HG03378 (cell line): ENCODE measurements around the gene HCN4.
"Not testable (repeated sequence)": the region's sequence is repeated elsewhere in the genome, so short reads cannot be mapped to it uniquely, and the experiment has no call there.

Experiments used
- ATAC-seq: cut with Tn5 transposase; IDR thresholded peaks from one replicate; pipeline ENCODE4 v1.9.1; 2021; ENCODE audit warnings: mild to moderate bottlenecking, moderate library complexity; ENCODE audit not compliant: unreplicated experiment

Gene HCN4

GRCh38 chr15:73368301-73369136 is at the start of gene HCN4:
TSS of gene HCN4 (minus strand) at chr15:73368958. CDS start at chr15:73368270, 688 bp downstream.
- no peak for ATAC-seq

DNA sequence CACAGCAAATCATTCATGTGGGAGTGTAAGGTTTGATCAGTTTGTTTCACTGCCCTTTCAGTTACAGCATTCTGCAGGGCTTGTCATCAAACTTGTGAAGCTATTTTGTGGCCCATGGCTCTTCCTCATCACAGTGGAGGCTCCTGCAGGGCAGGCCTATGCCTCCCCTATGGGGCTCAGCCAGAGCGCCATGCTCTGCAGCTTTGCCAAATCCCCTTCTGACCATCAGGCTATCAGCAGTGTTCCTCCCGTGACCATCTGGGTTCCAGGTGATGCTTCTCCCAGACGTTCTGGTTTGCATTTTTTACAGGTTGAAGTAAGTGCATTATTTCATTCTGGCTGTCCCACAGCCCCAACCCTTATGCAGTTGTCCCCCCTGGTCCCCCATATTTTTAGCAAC is 46.1 kb upstream of the HCN4 start:
- no peak for ATAC-seq

DNA sequence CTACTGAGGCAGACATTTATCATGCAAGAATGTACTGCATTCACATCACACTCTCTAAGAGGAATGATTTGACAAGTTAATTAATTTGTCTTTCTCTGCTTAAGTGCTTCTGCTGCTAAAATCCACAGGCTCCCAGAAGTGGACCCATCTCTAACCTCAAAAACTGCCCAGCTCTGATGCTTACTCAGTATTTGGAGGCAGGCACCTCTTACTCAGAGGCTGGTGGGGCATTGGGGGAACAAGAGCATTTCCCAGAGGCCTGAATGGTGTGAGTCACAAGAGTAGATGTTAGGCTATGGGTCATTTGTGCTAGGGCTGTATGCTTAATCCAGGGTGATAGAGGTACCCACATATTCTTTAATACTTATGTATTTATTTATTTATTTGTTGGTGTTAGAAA is 34.4 kb upstream of the HCN4 start:
- no peak for ATAC-seq

DNA sequence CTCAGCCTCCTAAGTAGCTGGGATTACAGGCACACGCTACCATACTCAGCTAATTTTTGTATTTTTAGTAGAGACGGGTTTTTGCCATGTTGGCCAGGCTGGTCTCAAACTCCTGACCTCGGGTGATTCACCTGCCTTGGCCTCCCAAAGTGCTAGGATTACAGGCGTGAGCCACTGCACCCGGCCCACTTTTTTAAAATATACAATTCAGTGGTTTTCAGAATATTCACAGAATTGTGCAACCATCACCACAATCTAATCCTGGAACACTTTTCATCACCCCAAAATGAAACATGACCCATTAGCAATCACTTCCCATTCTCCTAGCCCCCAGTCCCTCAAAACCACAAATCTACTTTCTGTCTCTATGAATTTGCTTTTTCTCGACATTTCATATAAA is 31.5 kb upstream of the HCN4 start:
- ATAC-seq = not testable (repeated sequence)

DNA sequence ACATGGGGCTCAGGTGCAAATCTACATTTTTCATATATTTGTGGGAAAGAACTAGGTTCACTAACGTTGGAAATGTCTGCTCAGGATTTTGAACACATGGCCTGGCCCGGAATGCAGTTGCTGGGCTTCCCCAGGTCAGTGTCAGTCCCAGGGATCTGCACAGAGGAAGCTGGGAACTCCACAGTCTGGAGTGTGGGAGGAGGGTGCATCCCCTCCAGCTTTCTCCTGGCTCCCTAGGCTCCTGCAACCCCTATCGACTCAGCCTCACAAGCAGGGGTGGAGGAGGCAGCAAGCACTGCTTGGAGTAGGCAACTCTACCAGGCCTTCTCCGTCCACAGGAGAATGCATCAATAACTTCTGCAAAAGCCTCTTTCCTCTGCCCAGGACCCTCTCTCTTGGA is 30.1 kb upstream of the HCN4 start:
- ATAC-seq = no peak

- ATAC-seq = no peak
These were observed 28.7 kb upstream of the HCN4 start for GRCh38 chr15:73397461-73397860.

GRCh38 chr15:73395671-73396070 is 26.9 kb upstream of the HCN4 start:
- no peak for ATAC-seq

DNA sequence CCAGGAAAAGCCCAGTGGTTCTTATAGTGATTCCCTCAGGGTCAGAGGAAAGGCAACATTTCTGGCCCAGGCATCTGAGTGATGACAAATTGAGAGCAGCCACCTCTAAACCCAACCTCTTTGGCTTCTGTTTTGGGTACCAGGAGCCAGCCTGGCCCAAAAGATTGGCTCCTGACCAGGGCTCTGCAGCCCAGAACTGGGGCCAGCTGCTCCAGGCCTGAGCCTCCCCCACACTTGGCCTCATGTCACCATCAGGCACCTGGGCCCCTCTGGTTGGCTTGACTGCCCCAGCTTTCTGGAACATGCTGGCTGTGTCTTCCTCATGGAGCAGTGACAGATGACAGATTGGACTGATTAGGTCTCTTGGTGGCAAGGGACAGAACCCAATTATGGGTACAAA is 26.0 kb upstream of the HCN4 start:
- ATAC-seq = no peak

- ATAC-seq = no peak
These were observed 24.6 kb upstream of the HCN4 start for GRCh38 chr15:73393336-73393735.

DNA sequence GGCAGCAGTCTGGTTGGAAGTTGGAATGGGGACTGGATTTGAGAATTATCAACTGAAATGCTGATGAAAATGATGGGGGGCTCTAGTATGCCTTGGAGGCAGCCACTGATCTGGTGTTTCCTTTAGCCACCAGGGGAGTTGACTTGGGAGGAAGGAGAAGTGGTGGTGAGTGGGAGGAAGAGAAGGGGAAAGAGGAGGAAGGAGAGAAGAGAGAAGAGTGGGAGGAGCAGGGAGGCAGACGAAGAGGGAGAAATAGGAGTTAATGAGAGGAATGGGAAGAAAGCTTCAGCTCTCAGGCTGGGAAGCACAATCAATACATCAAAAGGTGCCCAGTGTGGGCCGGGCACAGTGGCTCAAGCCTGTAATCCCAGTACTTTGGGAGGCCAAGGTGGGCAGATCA is 23.3 kb upstream of the HCN4 start:
- no peak for ATAC-seq

- ATAC-seq = no peak
These were observed 22.5 kb upstream of the HCN4 start for GRCh38 chr15:73391128-73391872.

- ATAC-seq = no peak
These were observed 21.3 kb upstream of the HCN4 start for GRCh38 chr15:73389971-73390544.

DNA sequence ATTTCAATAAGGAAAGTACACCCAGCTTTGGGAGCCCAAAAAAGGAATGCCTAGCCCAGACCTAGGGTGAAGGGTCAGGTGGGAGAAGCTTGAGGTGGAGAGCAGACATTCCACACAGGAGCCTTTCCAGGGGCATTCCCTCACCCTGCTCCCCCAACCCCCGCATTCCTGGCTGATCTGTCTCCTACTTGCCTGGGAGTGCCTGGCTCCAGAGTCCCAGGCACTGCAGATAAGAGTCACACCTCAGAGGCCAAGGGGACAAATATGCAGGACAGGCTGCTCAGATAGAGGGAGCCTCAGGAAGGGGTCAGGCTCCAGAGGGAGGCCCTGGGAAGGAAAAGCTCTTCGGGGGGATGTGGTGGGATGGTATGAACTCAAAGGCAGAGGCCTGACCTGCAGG is 20.8 kb upstream of the HCN4 start:
- no peak for ATAC-seq

DNA sequence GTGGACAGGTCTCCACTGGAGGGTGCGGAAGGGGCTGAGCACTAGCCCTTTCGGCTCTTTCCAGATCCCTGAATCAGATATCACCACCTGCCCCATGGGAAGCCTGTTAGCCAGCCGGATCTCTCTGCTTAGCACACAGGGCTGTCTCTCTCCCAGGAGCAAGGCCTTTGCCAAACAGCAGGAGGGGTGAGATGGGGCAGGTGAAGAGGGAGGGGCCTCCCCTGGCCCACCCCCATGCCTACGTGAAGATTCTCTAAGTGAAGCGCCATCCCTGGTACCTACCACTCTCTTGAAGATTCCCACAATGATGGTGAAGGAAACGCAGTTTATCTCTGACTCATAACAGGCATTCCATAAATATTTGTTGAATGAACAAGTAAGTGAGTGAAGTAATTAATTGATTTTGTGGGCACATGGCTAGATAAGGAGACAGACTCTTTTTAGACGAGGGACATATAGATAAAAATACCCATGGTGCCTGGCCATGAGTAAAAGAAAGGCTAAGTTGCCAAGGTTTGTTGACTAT is 19.6 kb upstream of the HCN4 start:
- no peak for ATAC-seq

DNA sequence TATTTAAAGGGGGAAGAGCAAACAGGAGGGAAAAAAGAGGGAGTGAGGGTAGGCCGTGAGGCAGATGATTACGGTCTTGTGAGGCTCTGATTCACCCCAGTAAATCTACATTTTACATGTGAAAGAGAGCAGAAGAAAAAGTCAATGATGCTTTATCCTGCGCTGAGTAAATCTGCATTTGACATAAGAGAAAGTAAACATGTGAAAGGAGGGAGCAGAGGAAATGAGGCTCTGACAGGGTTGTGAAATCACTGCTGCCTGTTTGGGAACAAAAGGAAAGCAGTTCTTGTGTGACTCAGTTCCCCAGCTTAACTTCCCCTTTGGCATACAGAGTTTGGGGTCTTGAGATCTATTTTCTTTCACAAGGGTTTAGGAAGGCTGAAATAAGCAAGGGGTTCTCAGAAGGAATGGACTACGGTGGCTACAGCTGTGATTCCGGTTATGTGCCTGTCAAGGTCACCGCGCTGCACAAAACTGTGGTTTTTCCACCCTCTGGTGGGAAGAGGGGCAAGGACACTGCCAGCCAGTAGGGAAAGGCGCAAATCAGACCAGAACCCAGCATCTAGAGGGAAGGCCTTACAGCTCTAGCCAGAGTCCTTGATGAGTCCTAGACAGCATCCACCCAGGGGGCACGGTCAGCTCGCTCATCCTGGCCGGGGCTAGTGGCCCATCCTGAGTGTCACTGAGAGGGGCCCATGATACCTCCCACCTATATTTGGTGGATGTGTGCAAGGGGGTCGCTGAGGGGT is 18.9 kb upstream of the HCN4 start:
- ATAC-seq = no peak

- ATAC-seq = no peak
These were observed 18.2 kb upstream of the HCN4 start for GRCh38 chr15:73386886-73387506.

GRCh38 chr15:73386238-73386637 is 17.5 kb upstream of the HCN4 start:
- ATAC-seq = no peak

- no peak for ATAC-seq
These were observed 16.4 kb upstream of the HCN4 start for GRCh38 chr15:73385205-73385604.

GRCh38 chr15:73383310-73384189 is 14.8 kb upstream of the HCN4 start:
- no peak for ATAC-seq

DNA sequence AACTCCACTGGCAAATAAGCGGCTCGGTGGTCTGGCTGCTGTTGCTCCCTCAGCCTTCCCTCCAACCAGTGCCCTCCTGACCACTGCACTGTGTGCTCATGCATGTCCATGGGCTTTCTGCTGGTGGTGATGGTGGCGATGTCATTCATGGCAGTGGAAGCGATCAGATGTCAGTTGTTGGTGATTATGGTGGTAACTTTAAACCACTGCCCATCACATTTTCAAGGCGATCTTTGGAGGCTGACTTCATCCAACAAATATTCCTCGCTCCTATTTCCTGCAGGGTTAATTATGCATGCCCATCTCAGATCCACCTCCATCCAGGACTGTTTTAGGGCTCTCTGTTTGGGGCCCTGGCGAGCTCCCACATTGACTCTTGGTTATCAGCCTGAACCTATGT is 13.4 kb upstream of the HCN4 start:
- ATAC-seq = no peak
